ENCODE data around the gene NTM. TPM values are rescaled to one million over a fixed set of nuclear protein-coding genes. Genes with fewer than 3 reads are reported as not detected.

The NTM gene
- total RNA-seq, 1 experiment from 2014 or later: 16.4 TPM

DNA sequence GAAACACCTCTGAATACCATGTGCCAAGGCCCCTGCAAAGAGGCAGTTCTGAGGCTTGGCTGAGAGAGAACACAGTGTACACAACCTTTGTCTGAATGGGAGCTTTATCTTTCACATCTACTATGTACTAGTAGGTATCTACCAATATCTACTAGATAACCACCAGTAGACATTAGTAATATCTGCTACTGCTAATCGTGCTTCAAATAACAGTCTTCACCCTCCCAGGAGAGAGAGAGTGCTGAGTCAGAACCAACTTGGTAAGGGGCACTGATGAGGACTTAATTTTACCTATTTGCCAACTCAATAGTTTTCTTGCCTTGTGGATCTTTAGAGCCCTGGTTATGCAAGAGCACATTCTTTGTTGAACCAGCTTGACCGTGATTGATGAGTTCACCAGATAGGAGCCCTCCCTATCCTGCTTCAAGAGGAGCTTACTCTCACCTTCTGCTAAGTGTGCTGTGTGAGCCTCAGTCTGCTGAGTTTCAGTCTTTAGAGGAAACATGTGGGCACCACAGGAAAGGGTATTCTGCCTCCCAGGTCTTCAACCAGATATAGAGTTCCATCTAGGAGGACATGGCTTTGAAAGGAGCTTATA, 967.5 kb downstream of the NTM start:
- Mint-ChIP-seq H3K4me3 (no peak overlapping the region), H3K9me3 (no peaks in the 10 kb centered on the region), H3K4me1 (peaks cover 3% of the 10 kb centered on the region)

More for the DNA sequence above, 967.5 kb downstream of the NTM start:
- Mint-ChIP-seq H3K27me3 (ENCODE audit: low read depth) (no peaks in the 10 kb centered on the region; the same call in 1 of the 2 replicates), H3K27ac (no peak overlapping the region), H3K36me3 (no peaks in the 10 kb centered on the region)
- ChIA-PET CTCF (interaction anchor here (0.7 kb wide), 1 partner anchor 25 kb away, joined by 4 read pairs; no protein-coding TSS in a partner anchor), POLR2A (no interaction called here)
- TF ChIP-seq, protein P1, sequence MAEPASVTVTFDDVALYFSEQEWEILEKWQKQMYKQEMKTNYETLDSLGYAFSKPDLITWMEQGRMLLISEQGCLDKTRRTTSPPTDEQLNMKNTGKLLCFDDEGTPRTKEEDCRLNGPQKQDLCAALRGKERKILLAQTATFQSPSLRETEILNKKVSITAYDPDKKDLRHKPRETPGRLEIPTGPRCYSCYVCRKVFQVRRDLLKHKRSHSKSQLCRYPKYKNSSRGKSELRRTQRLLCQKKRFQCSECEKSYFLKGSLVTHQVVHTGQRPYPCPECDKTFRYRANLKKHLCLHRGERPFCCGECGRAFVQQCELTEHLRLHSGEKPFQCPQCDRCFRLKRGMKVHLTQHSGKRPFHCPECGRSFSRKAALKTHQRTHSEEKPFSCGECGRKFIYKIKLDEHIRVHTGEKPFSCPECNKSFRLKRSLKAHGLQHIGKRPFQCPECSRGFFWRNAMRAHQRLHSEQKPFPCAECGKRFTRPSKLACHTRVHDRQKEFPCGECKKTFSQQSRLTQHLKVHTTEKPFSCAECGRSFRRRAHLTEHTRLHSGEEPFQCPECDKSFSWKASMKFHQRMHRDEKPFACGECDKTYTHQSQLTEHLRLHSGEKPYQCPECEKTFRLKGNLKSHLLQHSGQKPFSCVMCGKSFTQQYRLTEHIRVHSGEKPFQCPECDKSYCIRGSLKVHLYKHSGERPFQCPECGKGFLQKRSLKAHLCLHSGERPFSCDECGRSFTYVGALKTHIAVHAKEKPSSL (CRISPR knock-in tag; conservative IDR thresholded peaks at IDR 0.05): no peak
- no peak for TF ChIP-seq CBFB (CRISPR knock-in tag; IDR thresholded peaks at IDR 0.05; ENCODE audit: low read depth)
- TF ChIP-seq, protein P2, sequence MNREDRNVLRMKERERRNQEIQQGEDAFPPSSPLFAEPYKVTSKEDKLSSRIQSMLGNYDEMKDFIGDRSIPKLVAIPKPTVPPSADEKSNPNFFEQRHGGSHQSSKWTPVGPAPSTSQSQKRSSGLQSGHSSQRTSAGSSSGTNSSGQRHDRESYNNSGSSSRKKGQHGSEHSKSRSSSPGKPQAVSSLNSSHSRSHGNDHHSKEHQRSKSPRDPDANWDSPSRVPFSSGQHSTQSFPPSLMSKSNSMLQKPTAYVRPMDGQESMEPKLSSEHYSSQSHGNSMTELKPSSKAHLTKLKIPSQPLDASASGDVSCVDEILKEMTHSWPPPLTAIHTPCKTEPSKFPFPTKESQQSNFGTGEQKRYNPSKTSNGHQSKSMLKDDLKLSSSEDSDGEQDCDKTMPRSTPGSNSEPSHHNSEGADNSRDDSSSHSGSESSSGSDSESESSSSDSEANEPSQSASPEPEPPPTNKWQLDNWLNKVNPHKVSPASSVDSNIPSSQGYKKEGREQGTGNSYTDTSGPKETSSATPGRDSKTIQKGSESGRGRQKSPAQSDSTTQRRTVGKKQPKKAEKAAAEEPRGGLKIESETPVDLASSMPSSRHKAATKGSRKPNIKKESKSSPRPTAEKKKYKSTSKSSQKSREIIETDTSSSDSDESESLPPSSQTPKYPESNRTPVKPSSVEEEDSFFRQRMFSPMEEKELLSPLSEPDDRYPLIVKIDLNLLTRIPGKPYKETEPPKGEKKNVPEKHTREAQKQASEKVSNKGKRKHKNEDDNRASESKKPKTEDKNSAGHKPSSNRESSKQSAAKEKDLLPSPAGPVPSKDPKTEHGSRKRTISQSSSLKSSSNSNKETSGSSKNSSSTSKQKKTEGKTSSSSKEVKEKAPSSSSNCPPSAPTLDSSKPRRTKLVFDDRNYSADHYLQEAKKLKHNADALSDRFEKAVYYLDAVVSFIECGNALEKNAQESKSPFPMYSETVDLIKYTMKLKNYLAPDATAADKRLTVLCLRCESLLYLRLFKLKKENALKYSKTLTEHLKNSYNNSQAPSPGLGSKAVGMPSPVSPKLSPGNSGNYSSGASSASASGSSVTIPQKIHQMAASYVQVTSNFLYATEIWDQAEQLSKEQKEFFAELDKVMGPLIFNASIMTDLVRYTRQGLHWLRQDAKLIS (CRISPR knock-in tag; IDR thresholded peaks at IDR 0.05; ENCODE audit: borderline replicate concordance): no peak
- TF ChIP-seq, protein P3, sequence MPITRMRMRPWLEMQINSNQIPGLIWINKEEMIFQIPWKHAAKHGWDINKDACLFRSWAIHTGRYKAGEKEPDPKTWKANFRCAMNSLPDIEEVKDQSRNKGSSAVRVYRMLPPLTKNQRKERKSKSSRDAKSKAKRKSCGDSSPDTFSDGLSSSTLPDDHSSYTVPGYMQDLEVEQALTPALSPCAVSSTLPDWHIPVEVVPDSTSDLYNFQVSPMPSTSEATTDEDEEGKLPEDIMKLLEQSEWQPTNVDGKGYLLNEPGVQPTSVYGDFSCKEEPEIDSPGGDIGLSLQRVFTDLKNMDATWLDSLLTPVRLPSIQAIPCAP (CRISPR knock-in tag; IDR thresholded peaks at IDR 0.05): no peak
- TF ChIP-seq, protein P4, sequence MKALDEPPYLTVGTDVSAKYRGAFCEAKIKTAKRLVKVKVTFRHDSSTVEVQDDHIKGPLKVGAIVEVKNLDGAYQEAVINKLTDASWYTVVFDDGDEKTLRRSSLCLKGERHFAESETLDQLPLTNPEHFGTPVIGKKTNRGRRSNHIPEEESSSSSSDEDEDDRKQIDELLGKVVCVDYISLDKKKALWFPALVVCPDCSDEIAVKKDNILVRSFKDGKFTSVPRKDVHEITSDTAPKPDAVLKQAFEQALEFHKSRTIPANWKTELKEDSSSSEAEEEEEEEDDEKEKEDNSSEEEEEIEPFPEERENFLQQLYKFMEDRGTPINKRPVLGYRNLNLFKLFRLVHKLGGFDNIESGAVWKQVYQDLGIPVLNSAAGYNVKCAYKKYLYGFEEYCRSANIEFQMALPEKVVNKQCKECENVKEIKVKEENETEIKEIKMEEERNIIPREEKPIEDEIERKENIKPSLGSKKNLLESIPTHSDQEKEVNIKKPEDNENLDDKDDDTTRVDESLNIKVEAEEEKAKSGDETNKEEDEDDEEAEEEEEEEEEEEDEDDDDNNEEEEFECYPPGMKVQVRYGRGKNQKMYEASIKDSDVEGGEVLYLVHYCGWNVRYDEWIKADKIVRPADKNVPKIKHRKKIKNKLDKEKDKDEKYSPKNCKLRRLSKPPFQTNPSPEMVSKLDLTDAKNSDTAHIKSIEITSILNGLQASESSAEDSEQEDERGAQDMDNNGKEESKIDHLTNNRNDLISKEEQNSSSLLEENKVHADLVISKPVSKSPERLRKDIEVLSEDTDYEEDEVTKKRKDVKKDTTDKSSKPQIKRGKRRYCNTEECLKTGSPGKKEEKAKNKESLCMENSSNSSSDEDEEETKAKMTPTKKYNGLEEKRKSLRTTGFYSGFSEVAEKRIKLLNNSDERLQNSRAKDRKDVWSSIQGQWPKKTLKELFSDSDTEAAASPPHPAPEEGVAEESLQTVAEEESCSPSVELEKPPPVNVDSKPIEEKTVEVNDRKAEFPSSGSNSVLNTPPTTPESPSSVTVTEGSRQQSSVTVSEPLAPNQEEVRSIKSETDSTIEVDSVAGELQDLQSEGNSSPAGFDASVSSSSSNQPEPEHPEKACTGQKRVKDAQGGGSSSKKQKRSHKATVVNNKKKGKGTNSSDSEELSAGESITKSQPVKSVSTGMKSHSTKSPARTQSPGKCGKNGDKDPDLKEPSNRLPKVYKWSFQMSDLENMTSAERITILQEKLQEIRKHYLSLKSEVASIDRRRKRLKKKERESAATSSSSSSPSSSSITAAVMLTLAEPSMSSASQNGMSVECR (CRISPR knock-in tag; IDR thresholded peaks at IDR 0.05; ENCODE audit: borderline replicate concordance): no peak
- no peak for TF ChIP-seq MYBL2 (CRISPR knock-in tag; IDR thresholded peaks at IDR 0.05)
- no peak for TF ChIP-seq TEAD4 (CRISPR knock-in tag; IDR thresholded peaks at IDR 0.05)
- TF ChIP-seq ZNF232 (CRISPR knock-in tag; IDR thresholded peaks at IDR 0.05): no peak
- TF ChIP-seq, protein P5, sequence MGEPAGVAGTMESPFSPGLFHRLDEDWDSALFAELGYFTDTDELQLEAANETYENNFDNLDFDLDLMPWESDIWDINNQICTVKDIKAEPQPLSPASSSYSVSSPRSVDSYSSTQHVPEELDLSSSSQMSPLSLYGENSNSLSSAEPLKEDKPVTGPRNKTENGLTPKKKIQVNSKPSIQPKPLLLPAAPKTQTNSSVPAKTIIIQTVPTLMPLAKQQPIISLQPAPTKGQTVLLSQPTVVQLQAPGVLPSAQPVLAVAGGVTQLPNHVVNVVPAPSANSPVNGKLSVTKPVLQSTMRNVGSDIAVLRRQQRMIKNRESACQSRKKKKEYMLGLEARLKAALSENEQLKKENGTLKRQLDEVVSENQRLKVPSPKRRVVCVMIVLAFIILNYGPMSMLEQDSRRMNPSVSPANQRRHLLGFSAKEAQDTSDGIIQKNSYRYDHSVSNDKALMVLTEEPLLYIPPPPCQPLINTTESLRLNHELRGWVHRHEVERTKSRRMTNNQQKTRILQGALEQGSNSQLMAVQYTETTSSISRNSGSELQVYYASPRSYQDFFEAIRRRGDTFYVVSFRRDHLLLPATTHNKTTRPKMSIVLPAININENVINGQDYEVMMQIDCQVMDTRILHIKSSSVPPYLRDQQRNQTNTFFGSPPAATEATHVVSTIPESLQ (CRISPR knock-in tag; IDR thresholded peaks at IDR 0.05): no peak
- no peak for TF ChIP-seq JUN (CRISPR knock-in tag; IDR thresholded peaks at IDR 0.05)
- no peak for TF ChIP-seq HMGA2 (CRISPR knock-in tag; IDR thresholded peaks at IDR 0.05)
- TF ChIP-seq IRF2 (CRISPR knock-in tag; IDR thresholded peaks at IDR 0.05; ENCODE audit: borderline replicate concordance, low read depth): no peak
- TF ChIP-seq, protein P6, sequence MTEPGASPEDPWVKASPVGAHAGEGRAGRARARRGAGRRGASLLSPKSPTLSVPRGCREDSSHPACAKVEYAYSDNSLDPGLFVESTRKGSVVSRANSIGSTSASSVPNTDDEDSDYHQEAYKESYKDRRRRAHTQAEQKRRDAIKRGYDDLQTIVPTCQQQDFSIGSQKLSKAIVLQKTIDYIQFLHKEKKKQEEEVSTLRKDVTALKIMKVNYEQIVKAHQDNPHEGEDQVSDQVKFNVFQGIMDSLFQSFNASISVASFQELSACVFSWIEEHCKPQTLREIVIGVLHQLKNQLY (CRISPR knock-in tag; IDR thresholded peaks at IDR 0.05): no peak
- TF ChIP-seq, protein P7, sequence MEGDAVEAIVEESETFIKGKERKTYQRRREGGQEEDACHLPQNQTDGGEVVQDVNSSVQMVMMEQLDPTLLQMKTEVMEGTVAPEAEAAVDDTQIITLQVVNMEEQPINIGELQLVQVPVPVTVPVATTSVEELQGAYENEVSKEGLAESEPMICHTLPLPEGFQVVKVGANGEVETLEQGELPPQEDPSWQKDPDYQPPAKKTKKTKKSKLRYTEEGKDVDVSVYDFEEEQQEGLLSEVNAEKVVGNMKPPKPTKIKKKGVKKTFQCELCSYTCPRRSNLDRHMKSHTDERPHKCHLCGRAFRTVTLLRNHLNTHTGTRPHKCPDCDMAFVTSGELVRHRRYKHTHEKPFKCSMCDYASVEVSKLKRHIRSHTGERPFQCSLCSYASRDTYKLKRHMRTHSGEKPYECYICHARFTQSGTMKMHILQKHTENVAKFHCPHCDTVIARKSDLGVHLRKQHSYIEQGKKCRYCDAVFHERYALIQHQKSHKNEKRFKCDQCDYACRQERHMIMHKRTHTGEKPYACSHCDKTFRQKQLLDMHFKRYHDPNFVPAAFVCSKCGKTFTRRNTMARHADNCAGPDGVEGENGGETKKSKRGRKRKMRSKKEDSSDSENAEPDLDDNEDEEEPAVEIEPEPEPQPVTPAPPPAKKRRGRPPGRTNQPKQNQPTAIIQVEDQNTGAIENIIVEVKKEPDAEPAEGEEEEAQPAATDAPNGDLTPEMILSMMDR (IDR thresholded peaks at IDR 0.05): no peak
- no peak for TF ChIP-seq FOXP1 (CRISPR knock-in tag; IDR thresholded peaks at IDR 0.05; ENCODE audit: borderline replicate concordance)
- no peak for TF ChIP-seq GTF2I (CRISPR knock-in tag; conservative IDR thresholded peaks at IDR 0.05)
- TF ChIP-seq, protein P8, sequence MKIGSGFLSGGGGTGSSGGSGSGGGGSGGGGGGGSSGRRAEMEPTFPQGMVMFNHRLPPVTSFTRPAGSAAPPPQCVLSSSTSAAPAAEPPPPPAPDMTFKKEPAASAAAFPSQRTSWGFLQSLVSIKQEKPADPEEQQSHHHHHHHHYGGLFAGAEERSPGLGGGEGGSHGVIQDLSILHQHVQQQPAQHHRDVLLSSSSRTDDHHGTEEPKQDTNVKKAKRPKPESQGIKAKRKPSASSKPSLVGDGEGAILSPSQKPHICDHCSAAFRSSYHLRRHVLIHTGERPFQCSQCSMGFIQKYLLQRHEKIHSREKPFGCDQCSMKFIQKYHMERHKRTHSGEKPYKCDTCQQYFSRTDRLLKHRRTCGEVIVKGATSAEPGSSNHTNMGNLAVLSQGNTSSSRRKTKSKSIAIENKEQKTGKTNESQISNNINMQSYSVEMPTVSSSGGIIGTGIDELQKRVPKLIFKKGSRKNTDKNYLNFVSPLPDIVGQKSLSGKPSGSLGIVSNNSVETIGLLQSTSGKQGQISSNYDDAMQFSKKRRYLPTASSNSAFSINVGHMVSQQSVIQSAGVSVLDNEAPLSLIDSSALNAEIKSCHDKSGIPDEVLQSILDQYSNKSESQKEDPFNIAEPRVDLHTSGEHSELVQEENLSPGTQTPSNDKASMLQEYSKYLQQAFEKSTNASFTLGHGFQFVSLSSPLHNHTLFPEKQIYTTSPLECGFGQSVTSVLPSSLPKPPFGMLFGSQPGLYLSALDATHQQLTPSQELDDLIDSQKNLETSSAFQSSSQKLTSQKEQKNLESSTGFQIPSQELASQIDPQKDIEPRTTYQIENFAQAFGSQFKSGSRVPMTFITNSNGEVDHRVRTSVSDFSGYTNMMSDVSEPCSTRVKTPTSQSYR (CRISPR knock-in tag; IDR thresholded peaks at IDR 0.05): no peak
- DNase-seq (ENCODE audit: low spot score) (no peak), ATAC-seq (no peak)
